ENCODE data around the gene PAIP1. TPM values are rescaled to one million over a fixed set of nuclear protein-coding genes. Genes with fewer than 3 reads are reported as not detected.
"Not testable (repeated sequence)": the region's sequence is repeated elsewhere in the genome, so short reads cannot be mapped to it uniquely, and the experiment has no call there.

The PAIP1 gene
- total and polyA plus RNA-seq, 10 donors: 24.9 to 65.2 (median 43.8) TPM

DNA sequence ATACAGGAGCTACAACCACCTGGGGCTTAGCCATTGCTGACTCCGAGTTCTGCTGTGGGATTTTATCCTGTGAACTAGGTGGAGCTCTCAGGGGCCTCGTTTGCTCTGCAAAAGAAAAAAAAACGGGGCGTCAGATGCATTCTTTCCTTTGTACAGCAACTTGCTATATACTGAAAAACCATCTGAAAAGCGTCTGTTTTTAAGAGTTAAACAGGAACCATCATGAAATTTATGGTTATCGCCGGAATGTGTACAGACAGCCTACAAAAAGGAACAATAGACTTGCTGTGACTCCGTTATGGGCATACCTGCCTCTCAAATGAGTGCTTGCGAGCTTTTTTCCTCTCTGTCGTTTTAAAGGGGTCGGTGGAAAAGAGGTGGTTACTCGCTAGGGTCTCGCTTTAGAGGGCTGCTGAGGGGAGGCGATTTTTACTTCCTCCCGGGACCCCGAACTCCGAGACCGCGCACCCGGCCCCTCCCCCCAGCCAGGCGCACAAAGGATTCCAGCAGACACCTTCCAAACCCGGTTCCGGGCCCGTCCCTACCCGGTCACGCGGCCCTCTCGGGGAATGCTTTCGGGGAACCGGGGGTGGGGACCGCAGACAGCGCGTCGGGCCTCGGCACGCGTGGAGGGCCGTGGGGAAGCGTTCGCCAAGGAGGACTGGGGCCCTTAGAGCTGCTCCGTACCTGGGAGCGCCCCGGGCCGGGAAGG, 826 bp downstream of the PAIP1 start:
- WGBS, 5 donors: 0 to 1% (median 0%) methylated on average over 25 to 44 of the region's 44 CpGs
- TF ChIP-seq, protein P1, sequence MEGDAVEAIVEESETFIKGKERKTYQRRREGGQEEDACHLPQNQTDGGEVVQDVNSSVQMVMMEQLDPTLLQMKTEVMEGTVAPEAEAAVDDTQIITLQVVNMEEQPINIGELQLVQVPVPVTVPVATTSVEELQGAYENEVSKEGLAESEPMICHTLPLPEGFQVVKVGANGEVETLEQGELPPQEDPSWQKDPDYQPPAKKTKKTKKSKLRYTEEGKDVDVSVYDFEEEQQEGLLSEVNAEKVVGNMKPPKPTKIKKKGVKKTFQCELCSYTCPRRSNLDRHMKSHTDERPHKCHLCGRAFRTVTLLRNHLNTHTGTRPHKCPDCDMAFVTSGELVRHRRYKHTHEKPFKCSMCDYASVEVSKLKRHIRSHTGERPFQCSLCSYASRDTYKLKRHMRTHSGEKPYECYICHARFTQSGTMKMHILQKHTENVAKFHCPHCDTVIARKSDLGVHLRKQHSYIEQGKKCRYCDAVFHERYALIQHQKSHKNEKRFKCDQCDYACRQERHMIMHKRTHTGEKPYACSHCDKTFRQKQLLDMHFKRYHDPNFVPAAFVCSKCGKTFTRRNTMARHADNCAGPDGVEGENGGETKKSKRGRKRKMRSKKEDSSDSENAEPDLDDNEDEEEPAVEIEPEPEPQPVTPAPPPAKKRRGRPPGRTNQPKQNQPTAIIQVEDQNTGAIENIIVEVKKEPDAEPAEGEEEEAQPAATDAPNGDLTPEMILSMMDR (IDR thresholded peaks at IDR 0.05 in 8 of 11, conservative IDR thresholded peaks at IDR 0.05 in 3 of 11): no peak
- TF ChIP-seq POLR2A (IDR thresholded peaks at IDR 0.05) (no peak), POLR2AphosphoS5 (IDR thresholded peaks at IDR 0.05) (peak in 2 of 3 donors; percentile 30 to 68)
- Histone ChIP-seq H3K36me3 (peaks cover 0 to 40% (median 7%) of the 10 kb centered on the region in 6 donors), H3K27ac (peak overlapping the region; percentile 97 to 99 (median 98)), H3K27me3 (replicated peaks in 1 of 7) (no peaks in the 10 kb centered on the region), H3K9me3 (no peaks in the 10 kb centered on the region), H3K4me1 (peaks cover 36 to 61% (median 55%) of the 10 kb centered on the region in 6 donors), H3K4me3 (peak overlapping the region; percentile 62 to 94 (median 74))
- intact Hi-C loops (cut with DNase I; ENCODE audit: low total_unique reads): no loop called here
- DNase-seq: peak; percentile 91

DNA sequence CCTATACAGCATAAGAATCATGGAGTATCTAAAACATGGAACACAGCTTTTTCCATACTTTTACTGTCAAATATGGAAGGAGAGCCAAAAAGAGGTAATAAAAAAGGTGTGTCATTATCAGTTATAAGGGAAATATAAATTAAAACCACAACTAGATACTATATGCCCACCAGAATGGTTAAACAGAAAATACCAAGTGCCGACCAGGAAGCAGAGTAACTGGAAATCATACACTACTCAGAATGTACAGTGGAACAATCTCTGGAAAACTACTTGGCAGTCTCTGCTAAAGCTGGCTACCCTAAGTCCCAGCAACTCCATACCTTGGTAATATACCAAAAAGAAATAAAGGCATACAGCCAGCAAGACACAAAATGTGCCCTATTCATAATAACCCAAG, 2.4 kb downstream of the PAIP1 start:
- 86 to 100% (median 94%) methylated on average over 1 of the region's 1 CpG for WGBS, 5 donors
- peak overlapping the region in 1 of 8 donors; percentile 94 for H3K4me3 ChIP-seq
- no peak for DNase-seq
- H3K9me3 ChIP-seq: no peaks in the 10 kb centered on the region
- intact Hi-C loops (cut with DNase I; ENCODE audit: low total_unique reads): no loop called here
- no peak overlapping the region for H3K27ac ChIP-seq
- no peak for TF ChIP-seq POLR2AphosphoS5 (IDR thresholded peaks at IDR 0.05)
- TF ChIP-seq, protein P1 (IDR thresholded peaks at IDR 0.05 in 8 of 11, conservative IDR thresholded peaks at IDR 0.05 in 3 of 11): no peak
- no peak for TF ChIP-seq POLR2A (IDR thresholded peaks at IDR 0.05)
- peaks cover 0 to 56% (median 9%) of the 10 kb centered on the region in 6 donors for H3K36me3 ChIP-seq
- no peaks in the 10 kb centered on the region for H3K27me3 ChIP-seq (replicated peaks in 1 of 7)
- peaks cover 39 to 73% (median 62%) of the 10 kb centered on the region in 6 donors for H3K4me1 ChIP-seq

DNA sequence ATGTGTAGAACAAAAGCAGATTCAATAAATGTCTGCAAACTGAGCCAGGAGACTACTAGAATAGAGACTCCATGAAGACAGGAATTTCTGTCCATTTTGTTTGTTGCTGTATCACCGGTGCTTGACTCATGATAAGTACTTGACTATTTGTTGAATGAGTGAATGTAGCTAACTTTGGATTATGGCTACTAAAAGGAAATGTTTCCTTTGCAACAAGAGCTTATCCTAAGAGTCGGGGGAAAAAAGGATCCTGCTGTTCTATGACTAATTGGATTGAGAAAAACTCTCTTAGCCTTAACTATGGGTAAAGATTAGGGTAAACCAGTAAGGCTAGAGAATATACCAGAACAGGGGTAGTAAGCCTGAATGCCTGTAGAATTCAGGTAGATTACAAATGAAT, 3.5 kb downstream of the PAIP1 start:
- no peaks in the 10 kb centered on the region for H3K9me3 ChIP-seq
- DNase-seq: no peak
- TF ChIP-seq POLR2A (IDR thresholded peaks at IDR 0.05): no peak
- TF ChIP-seq, protein P1 (IDR thresholded peaks at IDR 0.05 in 8 of 11, conservative IDR thresholded peaks at IDR 0.05 in 3 of 11): no peak
- no peak for TF ChIP-seq POLR2AphosphoS5 (IDR thresholded peaks at IDR 0.05)
- WGBS, 5 donors: 61 to 93% (median 78%) methylated on average over 2 of the region's 2 CpGs
- H3K27ac ChIP-seq: no peak overlapping the region
- H3K4me1 ChIP-seq: peaks cover 39 to 81% (median 62%) of the 10 kb centered on the region in 6 donors
- peaks cover 0 to 67% (median 11%) of the 10 kb centered on the region in 6 donors for H3K36me3 ChIP-seq
- intact Hi-C loops (cut with DNase I; ENCODE audit: low total_unique reads): no loop called here
- no peak overlapping the region for H3K4me3 ChIP-seq
- H3K27me3 ChIP-seq (replicated peaks in 1 of 7): no peaks in the 10 kb centered on the region

DNA sequence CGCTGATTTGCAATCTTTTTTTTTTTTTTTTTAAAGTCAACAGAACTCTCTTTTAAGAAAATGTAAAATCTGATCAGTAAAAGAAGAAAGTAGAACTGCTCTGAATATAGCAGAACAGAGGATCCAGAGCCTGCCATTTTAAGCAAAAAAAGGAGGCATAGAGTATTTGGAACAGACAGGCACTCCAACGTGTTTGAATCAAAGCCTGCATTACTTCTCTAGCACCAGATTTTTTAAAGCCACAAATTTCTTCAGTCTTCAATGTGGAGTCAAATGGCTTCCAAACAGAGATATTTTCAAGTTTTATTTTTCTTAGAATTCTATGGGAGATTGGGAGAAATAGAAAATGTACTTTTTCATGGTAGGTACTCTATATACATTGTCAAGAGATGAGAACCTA, 5.1 kb downstream of the PAIP1 start:
- H3K4me3 ChIP-seq: no peak overlapping the region
- TF ChIP-seq POLR2AphosphoS5 (IDR thresholded peaks at IDR 0.05) (no peak), POLR2A (IDR thresholded peaks at IDR 0.05) (no peak)
- TF ChIP-seq, protein P1 (IDR thresholded peaks at IDR 0.05 in 8 of 11, conservative IDR thresholded peaks at IDR 0.05 in 3 of 11): no peak
- no peak overlapping the region for H3K27ac ChIP-seq
- H3K9me3 ChIP-seq: no peaks in the 10 kb centered on the region
- DNase-seq: no peak
- WGBS, 5 donors: 54 to 65% (median 63%) methylated on average over 2 of the region's 2 CpGs
- no peaks in the 10 kb centered on the region for H3K27me3 ChIP-seq (replicated peaks in 1 of 7)
- H3K36me3 ChIP-seq: peaks cover 0 to 84% (median 20%) of the 10 kb centered on the region in 6 donors
- intact Hi-C loops (cut with DNase I; ENCODE audit: low total_unique reads): no loop called here
- peaks cover 39 to 71% (median 54%) of the 10 kb centered on the region in 6 donors for H3K4me1 ChIP-seq

DNA sequence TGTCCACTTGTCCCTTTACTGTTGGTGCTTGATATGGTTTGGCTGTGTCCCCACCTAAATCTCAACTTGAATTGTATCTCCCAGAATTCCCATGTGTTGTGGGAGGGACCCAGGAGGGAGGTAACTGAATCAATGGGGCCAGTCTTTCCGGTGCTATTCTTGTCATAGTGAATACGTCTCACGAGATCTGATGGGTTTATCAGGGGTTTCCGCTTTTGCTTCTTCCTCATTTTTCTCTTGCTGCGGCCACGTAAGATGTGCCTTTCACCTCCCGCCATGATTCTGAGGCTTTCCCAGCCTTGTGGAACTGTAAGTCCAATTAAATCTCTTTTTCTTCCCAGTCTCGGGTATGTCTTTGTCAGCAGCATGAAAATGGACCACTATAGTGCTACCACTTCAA, 7.6 kb downstream of the PAIP1 start:
- Histone ChIP-seq H3K4me1 (peaks cover 22 to 56% (median 36%) of the 10 kb centered on the region in 6 donors), H3K36me3 (peaks cover 0 to 100% (median 44%) of the 10 kb centered on the region in 6 donors)
- H3K4me3 ChIP-seq; DNase-seq; intact Hi-C loops (cut with DNase I; ENCODE audit: low total_unique reads); H3K27me3 ChIP-seq (replicated peaks in 1 of 7); H3K27ac ChIP-seq; H3K9me3 ChIP-seq: not testable (repeated sequence)
- 88 to 98% (median 93%) methylated on average over 8 of the region's 8 CpGs for WGBS, 5 donors
